H9 (cell line): ENCODE data around the gene COL4A1. TPM values are rescaled to one million over a fixed set of nuclear protein-coding genes. Genes with fewer than 3 reads are reported as not detected.

Experiments
- DNase-seq: peaks from one replicate; pipeline ENCODE4 v3.0.0-alpha.2; 2017
- H2AFZ ChIP-seq: one replicate; pipeline ENCODE4 v1.6.1; 2013; ENCODE audit warnings: mild to moderate bottlenecking, low read length, control low read depth, moderate library complexity
- H2AK5ac ChIP-seq: 2 replicates; pipeline ENCODE4 v1.6.1; 2013; ENCODE audit warnings: low read length, control low read depth, mixed read lengths; ENCODE audit not compliant: insufficient read length
- H2BK120ac ChIP-seq: one replicate; pipeline ENCODE4 v1.6.1; 2013; ENCODE audit warnings: low read depth, mild to moderate bottlenecking, low read length, control low read depth, inconsistent platforms; ENCODE audit not compliant: poor library complexity, severe bottlenecking
- H2BK12ac ChIP-seq: 2 replicates; pipeline ENCODE4 v1.6.1; 2013; ENCODE audit warnings: low read length, control low read depth, mixed read lengths, low read depth; ENCODE audit not compliant: insufficient read length
- H2BK15ac ChIP-seq: 2 replicates; pipeline ENCODE4 v1.6.1; 2013; ENCODE audit warnings: low read depth, low read length, control low read depth
- H2BK20ac ChIP-seq: one replicate; pipeline ENCODE4 v1.6.1; 2013; ENCODE audit warnings: low read depth, mild to moderate bottlenecking, low read length, control low read depth, inconsistent platforms; ENCODE audit not compliant: poor library complexity, severe bottlenecking
- H2BK5ac ChIP-seq: 2 replicates; pipeline ENCODE4 v1.6.1; 2013; ENCODE audit warnings: low read length, control low read depth, mixed read lengths; ENCODE audit not compliant: insufficient read length
- H3K14ac ChIP-seq: 2 replicates; pipeline ENCODE4 v1.6.1; 2013; ENCODE audit warnings: low read length, control low read depth; ENCODE audit not compliant: insufficient read depth
- H3K18ac ChIP-seq: 2 replicates; pipeline ENCODE4 v1.6.1; 2013; ENCODE audit warnings: low read depth, mild to moderate bottlenecking, mixed read lengths, low read length, control low read depth; ENCODE audit not compliant: insufficient read length
- H3K23ac ChIP-seq: 2 replicates; pipeline ENCODE4 v1.6.1; 2013; ENCODE audit warnings: low read length, control low read depth, mixed read lengths, low read depth; ENCODE audit not compliant: insufficient read length
- H3K23me2 ChIP-seq: 2 replicates; pipeline ENCODE4 v1.6.1; 2013; ENCODE audit warnings: low read depth, mild to moderate bottlenecking, mixed read lengths, low read length, control low read depth; ENCODE audit not compliant: insufficient read length, poor library complexity, severe bottlenecking
- H3K27ac ChIP-seq: 2 replicates; pipeline ENCODE4 v1.5.1; 2013; ENCODE audit warnings: low read length, control low read depth, mixed read lengths, low read depth; ENCODE audit not compliant: insufficient read length
- H3K27me3 ChIP-seq: 2 replicates; pipeline ENCODE4 v1.6.1; 2013; ENCODE audit warnings: low read length, control low read depth, inconsistent platforms; ENCODE audit not compliant: insufficient read depth
- H3K4ac ChIP-seq: 2 replicates; pipeline ENCODE4 v1.6.1; 2013; ENCODE audit warnings: low read depth, mild to moderate bottlenecking, control low read depth, inconsistent platforms, low read length, moderate library complexity
- H3K4me1 ChIP-seq: 2 replicates; pipeline ENCODE4 v1.6.1; 2013; ENCODE audit warnings: low read length, control low read depth, inconsistent platforms; ENCODE audit not compliant: insufficient read depth
- H3K4me2 ChIP-seq: 2 replicates; pipeline ENCODE4 v1.6.1; 2013; ENCODE audit warnings: low read length, control low read depth, mixed read lengths; ENCODE audit not compliant: insufficient read length, insufficient read depth
- H3K56ac ChIP-seq: 2 replicates; pipeline ENCODE4 v1.6.1; 2013; ENCODE audit warnings: low read depth, mild to moderate bottlenecking, mixed read lengths, low read length, control low read depth; ENCODE audit not compliant: insufficient read length
- H3K79me1 ChIP-seq: 2 replicates; pipeline ENCODE4 v1.6.1; 2013; ENCODE audit warnings: low read depth, mild to moderate bottlenecking, moderate library complexity, low read length, control low read depth, inconsistent platforms; ENCODE audit not compliant: insufficient read depth, poor library complexity, severe bottlenecking
- H3K79me2 ChIP-seq: 2 replicates; pipeline ENCODE4 v1.6.1; 2013; ENCODE audit warnings: low read length, control low read depth, inconsistent platforms; ENCODE audit not compliant: insufficient read depth
- H3K9ac ChIP-seq: 2 replicates; pipeline ENCODE4 v1.6.1; 2013; ENCODE audit warnings: low read length, control low read depth, mixed read lengths; ENCODE audit not compliant: insufficient read length; ENCODE audit errors: extremely low read depth
- H3K9me3 ChIP-seq: one replicate; pipeline ENCODE4 v1.6.1; 2013; ENCODE audit warnings: low read depth, low read length, inconsistent platforms; ENCODE audit not compliant: control insufficient read depth
- H3T11ph ChIP-seq: one replicate; pipeline ENCODE4 v1.6.1; 2013; ENCODE audit warnings: mild to moderate bottlenecking, low read length, control low read depth, inconsistent platforms
- H4K20me1 ChIP-seq: one replicate; pipeline ENCODE4 v1.6.1; 2013; ENCODE audit not compliant: control insufficient read depth, insufficient read length, insufficient read depth
- H4K5ac ChIP-seq: 2 replicates; pipeline ENCODE4 v1.6.1; 2013; ENCODE audit warnings: low read depth, mild to moderate bottlenecking, mixed read lengths, low read length, control low read depth; ENCODE audit not compliant: insufficient read length
- H4K8ac ChIP-seq: replicated peaks from 2 replicates; pipeline ENCODE4 v1.6.1; 2013; ENCODE audit warnings: low read length, control low read depth, mixed read lengths, low read depth; ENCODE audit not compliant: insufficient read length
- H4K91ac ChIP-seq: 2 replicates; pipeline ENCODE4 v1.6.1; 2013; ENCODE audit warnings: low read depth, mild to moderate bottlenecking, moderate library complexity, mixed read lengths, low read length, control low read depth; ENCODE audit not compliant: insufficient read length
- H3K27ac Mint-ChIP-seq, 3 experiments: 2 replicates in 2 of 3; 3 replicates in 1 of 3; pipeline ENCODE4 v1.8.0; 2020 to 2021; ENCODE audit warnings: mixed read lengths in 3 of 3, mild to moderate bottlenecking in 1 of 3, moderate library complexity in 1 of 3
- H3K27me3 Mint-ChIP-seq: 2 replicates; pipeline ENCODE4 v1.8.0; 2021; ENCODE audit warnings: low read depth, mild to moderate bottlenecking, moderate library complexity, mixed read lengths
- H3K36me3 Mint-ChIP-seq, 3 experiments: 2 replicates in 2 of 3; 3 replicates in 1 of 3; pipeline ENCODE4 v1.8.0; 2020 to 2021; ENCODE audit warnings: low read depth in 3 of 3, mixed read lengths in 3 of 3; ENCODE audit not compliant: insufficient read depth in 1 of 3
- H3K4me1 Mint-ChIP-seq, 2 experiments: 2 replicates each; pipeline ENCODE4 v1.8.0; 2020; ENCODE audit warnings: mixed read lengths in 2 of 2
- H3K4me3 Mint-ChIP-seq, 2 experiments: 2 replicates in 1 of 2; 3 replicates in 1 of 2; pipeline ENCODE4 v1.8.0; 2020 to 2021; ENCODE audit warnings: mild to moderate bottlenecking in 2 of 2, mixed read lengths in 2 of 2, moderate library complexity in 1 of 2
- H3K9me3 Mint-ChIP-seq, 2 experiments: 2 replicates in 1 of 2; 3 replicates in 1 of 2; pipeline ENCODE4 v1.8.0; 2020; ENCODE audit warnings: mild to moderate bottlenecking in 2 of 2, mixed read lengths in 2 of 2, moderate library complexity in 1 of 2
- WGBS: extraction: QIAGEN DNeasy Blood & Tissue Kit; methylation state at CpG from one replicate; pipeline ENCODE4 v1.1.7; 2013; ENCODE audit warnings: missing lambda C conversion rate, low lambda C conversion rate, mixed read lengths; ENCODE audit not compliant: insufficient read length; ENCODE audit errors: extremely low coverage; 5-methylcytosine and 5-hydroxymethylcytosine counted together
- total RNA-seq: library from RNA; stranded (reverse); gene quantifications from 2 replicates; pipeline ENCODE4 v1.2.1, GENCODE V29; 2021
- TF ChIP-seq, protein P1 (sequence below): fragments of 200-600 bp; sonication (generic); conservative IDR thresholded peaks from 3 replicates; pipeline ENCODE4 v1.8.0; 2021; ENCODE audit warnings: antibody characterized with exemption, mild to moderate bottlenecking

COL4A1 gene
- total RNA-seq, 1 experiment from 2014 or later = 73.1 TPM

DNA sequence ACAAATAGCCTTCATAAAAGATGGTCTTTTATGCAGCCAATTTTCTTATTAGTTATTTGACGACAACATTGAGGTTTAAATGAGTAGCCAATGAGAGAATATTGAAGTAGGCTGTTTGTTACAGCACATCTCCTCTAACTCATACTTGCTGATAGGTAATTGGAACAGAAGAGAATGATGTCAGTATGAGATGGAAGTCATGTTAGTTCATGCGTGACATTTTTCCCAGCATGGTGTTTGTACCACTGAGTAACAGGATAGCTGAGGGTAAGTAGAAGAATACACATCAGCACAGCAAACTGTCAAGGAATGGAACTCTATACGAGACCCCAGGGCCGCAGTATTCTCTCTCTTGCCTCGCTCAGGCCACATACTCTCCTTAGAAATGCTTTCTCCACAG, 37.4 kb upstream of the COL4A1 start:
- no peak overlapping the region for H3K14ac ChIP-seq
- peaks cover 6% of the 10 kb centered on the region for H3K79me1 ChIP-seq
- H3K27me3 Mint-ChIP-seq = no peaks in the 10 kb centered on the region; the same call in 1 of the 2 replicates
- H2AK5ac ChIP-seq = no peak overlapping the region
- no peak overlapping the region for H3K27ac ChIP-seq
- H3K23ac ChIP-seq = no peak overlapping the region
- no peak overlapping the region for H3K56ac ChIP-seq
- no peak overlapping the region for H3K4me3 Mint-ChIP-seq
- H3K4me1 Mint-ChIP-seq = peaks cover 26 to 33% of the 10 kb centered on the region in 2 experiments
- H3K9me3 ChIP-seq = no peaks in the 10 kb centered on the region
- H3K27me3 ChIP-seq = no peaks in the 10 kb centered on the region
- TF ChIP-seq, protein P1, sequence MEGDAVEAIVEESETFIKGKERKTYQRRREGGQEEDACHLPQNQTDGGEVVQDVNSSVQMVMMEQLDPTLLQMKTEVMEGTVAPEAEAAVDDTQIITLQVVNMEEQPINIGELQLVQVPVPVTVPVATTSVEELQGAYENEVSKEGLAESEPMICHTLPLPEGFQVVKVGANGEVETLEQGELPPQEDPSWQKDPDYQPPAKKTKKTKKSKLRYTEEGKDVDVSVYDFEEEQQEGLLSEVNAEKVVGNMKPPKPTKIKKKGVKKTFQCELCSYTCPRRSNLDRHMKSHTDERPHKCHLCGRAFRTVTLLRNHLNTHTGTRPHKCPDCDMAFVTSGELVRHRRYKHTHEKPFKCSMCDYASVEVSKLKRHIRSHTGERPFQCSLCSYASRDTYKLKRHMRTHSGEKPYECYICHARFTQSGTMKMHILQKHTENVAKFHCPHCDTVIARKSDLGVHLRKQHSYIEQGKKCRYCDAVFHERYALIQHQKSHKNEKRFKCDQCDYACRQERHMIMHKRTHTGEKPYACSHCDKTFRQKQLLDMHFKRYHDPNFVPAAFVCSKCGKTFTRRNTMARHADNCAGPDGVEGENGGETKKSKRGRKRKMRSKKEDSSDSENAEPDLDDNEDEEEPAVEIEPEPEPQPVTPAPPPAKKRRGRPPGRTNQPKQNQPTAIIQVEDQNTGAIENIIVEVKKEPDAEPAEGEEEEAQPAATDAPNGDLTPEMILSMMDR = no peak
- H3K9ac ChIP-seq = no peak overlapping the region
- H3K23me2 ChIP-seq = no peaks in the 10 kb centered on the region
- no peaks in the 10 kb centered on the region for H3K36me3 Mint-ChIP-seq
- DNase-seq = no peak
- no peak overlapping the region for H2BK120ac ChIP-seq
- H3K4me1 ChIP-seq = peaks cover 6% of the 10 kb centered on the region; the same call in 1 of the 2 replicates
- no peak overlapping the region for H2BK15ac ChIP-seq
- H3K9me3 Mint-ChIP-seq = no peaks in the 10 kb centered on the region; a peak in 1 of 5 replicates
- H3K27ac Mint-ChIP-seq = no peak overlapping the region; a peak in 1 of 7 replicates
- H4K8ac ChIP-seq = no peak overlapping the region
- H2BK5ac ChIP-seq = no peak overlapping the region
- H3K79me2 ChIP-seq = peaks cover 2% of the 10 kb centered on the region; the same call in 1 of the 2 replicates
- no peak overlapping the region for H3K4ac ChIP-seq
- no peaks in the 10 kb centered on the region for H4K20me1 ChIP-seq
- H4K5ac ChIP-seq = no peak overlapping the region
- H3K18ac ChIP-seq = no peak overlapping the region
- no peak overlapping the region for H2AFZ ChIP-seq
- H4K91ac ChIP-seq = no peak overlapping the region
- no CpG with 5 or more reads among the region's 5 CpGs for whole genome bisulfite sequencing
- H2BK20ac ChIP-seq = no peak overlapping the region
- no peak overlapping the region for H3T11ph ChIP-seq
- H3K4me2 ChIP-seq = no peak overlapping the region
- H2BK12ac ChIP-seq = no peak overlapping the region
